ENCODE measurements around the gene MCF2L. TPM values are rescaled to one million over a fixed set of nuclear protein-coding genes. Genes with fewer than 3 reads are reported as not detected.

MCF2L gene
- total RNA-seq, 2 experiments from 2014 or later = 13.0 to 13.5 TPM

GRCh38 chr13:112955271-112955937 lies 13.6 kb upstream of the MCF2L start:
- CTCF ChIA-PET = no interaction called here
- no peaks in the 10 kb centered on the region for H3K9me3 Mint-ChIP-seq
- TF ChIP-seq CTCF (IDR thresholded peaks at IDR 0.05) = no peak
- ATAC-seq (ENCODE audit: poor library complexity) (no peak), DNase-seq (no peak)
- H3K36me3 Mint-ChIP-seq (ENCODE audit: low read depth) = no peaks in the 10 kb centered on the region
- H3K4me3 ChIP-seq (ENCODE audit: low read length) = no peak overlapping the region
- no peaks in the 10 kb centered on the region for H3K4me1 ChIP-seq (ENCODE audit: insufficient read depth, low read length)
- H3K4me1 Mint-ChIP-seq (ENCODE audit: low read depth) = no peaks in the 10 kb centered on the region
- H3K27ac Mint-ChIP-seq = no peak overlapping the region
- H3K9me3 ChIP-seq (ENCODE audit: control insufficient read depth in 1 of 2, insufficient read depth in 1 of 2, low read length in 2 of 2) = no peaks in the 10 kb centered on the region
- POLR2A ChIA-PET = no interaction called here
- no peaks in the 10 kb centered on the region for H3K36me3 ChIP-seq (ENCODE audit: insufficient read depth, low read length)
- no peaks in the 10 kb centered on the region for H3K27me3 ChIP-seq (ENCODE audit: control insufficient read depth in 1 of 2, insufficient read depth in 2 of 2, low read length in 2 of 2)
- H3K27ac ChIP-seq (ENCODE audit: low read depth in 1 of 2, low read length in 2 of 2) = no peak overlapping the region
- intact Hi-C loops (cut with DNase I, micrococcal nuclease) = no loop called here
- H3K4me3 Mint-ChIP-seq = no peak overlapping the region
- peaks cover 4% of the 10 kb centered on the region for H3K27me3 Mint-ChIP-seq

- H3K36me3 ChIP-seq (ENCODE audit: insufficient read depth, low read length) = no peaks in the 10 kb centered on the region
- ATAC-seq (ENCODE audit: poor library complexity) = no peak
- H3K4me3 ChIP-seq (ENCODE audit: low read length) = no peak overlapping the region
- no peak overlapping the region for H3K27ac ChIP-seq (ENCODE audit: low read depth in 1 of 2, low read length in 2 of 2)
- H3K27ac Mint-ChIP-seq = no peak overlapping the region
- no peaks in the 10 kb centered on the region for H3K4me1 Mint-ChIP-seq (ENCODE audit: low read depth)
- H3K27me3 Mint-ChIP-seq = peaks cover 4% of the 10 kb centered on the region
- no peaks in the 10 kb centered on the region for H3K36me3 Mint-ChIP-seq (ENCODE audit: low read depth)
- no peak for TF ChIP-seq CTCF (IDR thresholded peaks at IDR 0.05)
- H3K27me3 ChIP-seq (ENCODE audit: control insufficient read depth in 1 of 2, insufficient read depth in 2 of 2, low read length in 2 of 2) = no peaks in the 10 kb centered on the region
- H3K9me3 ChIP-seq (ENCODE audit: control insufficient read depth in 1 of 2, insufficient read depth in 1 of 2, low read length in 2 of 2) = no peaks in the 10 kb centered on the region
- intact Hi-C loops (cut with DNase I, micrococcal nuclease) = no loop called here
- no peak overlapping the region for H3K4me3 Mint-ChIP-seq
- ChIA-PET POLR2A (interaction anchor here (0.6 kb wide), 1 partner anchor 251 kb away, joined by 3 read pairs; no protein-coding TSS in a partner anchor), CTCF (no interaction called here)
- no peaks in the 10 kb centered on the region for H3K9me3 Mint-ChIP-seq
- no peak for DNase-seq
- H3K4me1 ChIP-seq (ENCODE audit: insufficient read depth, low read length) = no peaks in the 10 kb centered on the region
Measured at GRCh38 chr13:112955956-112956355, 13.1 kb upstream of the MCF2L start.

- Histone ChIP-seq H3K36me3 (ENCODE audit: insufficient read depth, low read length) (no peaks in the 10 kb centered on the region), H3K27me3 (ENCODE audit: control insufficient read depth in 1 of 2, insufficient read depth in 2 of 2, low read length in 2 of 2) (no peaks in the 10 kb centered on the region), H3K4me1 (ENCODE audit: insufficient read depth, low read length) (no peaks in the 10 kb centered on the region), H3K27ac (ENCODE audit: low read depth in 1 of 2, low read length in 2 of 2) (no peak overlapping the region), H3K9me3 (ENCODE audit: control insufficient read depth in 1 of 2, insufficient read depth in 1 of 2, low read length in 2 of 2) (no peaks in the 10 kb centered on the region), H3K4me3 (ENCODE audit: low read length) (no peak overlapping the region)
- Mint-ChIP-seq H3K4me3 (no peak overlapping the region), H3K9me3 (no peaks in the 10 kb centered on the region), H3K27ac (no peak overlapping the region), H3K36me3 (ENCODE audit: low read depth) (no peaks in the 10 kb centered on the region), H3K4me1 (ENCODE audit: low read depth) (no peaks in the 10 kb centered on the region), H3K27me3 (peaks cover 2% of the 10 kb centered on the region)
- POLR2A ChIA-PET = interaction anchor here (0.6 kb wide), 1 partner anchor 250 kb away, joined by 3 read pairs; no protein-coding TSS in a partner anchor
- TF ChIP-seq CTCF (IDR thresholded peaks at IDR 0.05) = no peak
- ATAC-seq (ENCODE audit: poor library complexity) = no peak
- intact Hi-C loops (cut with DNase I, micrococcal nuclease) = no loop called here
- DNase-seq = no peak
- CTCF ChIA-PET = no interaction called here
Measured at GRCh38 chr13:112956571-112957294, 12.3 kb upstream of the MCF2L start.

Data from CD4-positive, alpha-beta T cell (primary cell).